Caco-2 (cell line): ENCODE results near the gene RFC4. TPM values are rescaled to one million over a fixed set of nuclear protein-coding genes. Genes with fewer than 3 reads are reported as not detected.

Source experiments
- microRNA-seq: library from miRNA; unstranded; fragments of <30 nt; microRNA quantifications from one replicate; pipeline ENCODE4 v1.2.0, GENCODE V29; 2022
- total RNA-seq: library from RNA; stranded (reverse); gene quantifications from 2 replicates; pipeline ENCODE4 v1.2.3, GENCODE V29; 2022

The RFC4 gene
- total RNA-seq, 1 experiment from 2014 or later: 62.2 TPM

Small RNA genes within 50 kb of the gene (microRNA-seq; reads per million reads assigned to microRNA genes)
- 4.6 reads per million, percentile 30 among the genes with 10 or more reads in this experiment for gene MIR1248

Other genes with a start within 250 kb of the RFC4 start
- gene TBCCD1, start 239.1 kb downstream of the RFC4 start, total RNA-seq: 14.5 and 14.7 TPM in 2 replicates
- gene DNAJB11, start 235.8 kb downstream of the RFC4 start, total RNA-seq: 93.1 and 95.7 TPM in 2 replicates
- gene AHSG, start 193.4 kb downstream of the RFC4 start, total RNA-seq: 222 and 237 TPM in 2 replicates
- gene FETUB, start 166.1 kb downstream of the RFC4 start, total RNA-seq: 0.30 TPM in 1 of 2 replicates, not detected in the other
- 0.12 TPM in 1 of 2 replicates, not detected in the other for gene HRG, start 140.5 kb downstream of the RFC4 start, total RNA-seq
- 6.7 and 9.5 TPM in 2 replicates for gene KNG1, start 89.1 kb downstream of the RFC4 start, total RNA-seq
- 346 and 359 TPM in 2 replicates for gene EIF4A2, start 22.9 kb downstream of the RFC4 start, total RNA-seq
- not detected in 2 replicates for gene ADIPOQ, start 36.2 kb upstream of the RFC4 start, total RNA-seq
- 34.6 and 40.3 TPM in 2 replicates for gene ST6GAL1, start 124.0 kb upstream of the RFC4 start, total RNA-seq